GM12878 (cell line): ENCODE data around the gene FMO3.

Experiments
- EP300 ChIP-seq, 2 experiments: fragments of 150-350 bp in 1 of 2; IDR thresholded peaks; 2 replicates each; pipeline ENCODE4 v1.6.1; 2011 to 2012; ENCODE audit warnings: low read depth in 2 of 2, low read length in 2 of 2, borderline replicate concordance in 1 of 2, improper control_type of control experiment in 1 of 2, inconsistent platforms in 1 of 2; ENCODE audit not compliant: control insufficient read depth in 1 of 2
- ETV6 ChIP-seq, 2 experiments: fragments of 450-650 bp in 1 of 2; IDR thresholded peaks in 1 of 2; conservative IDR thresholded peaks in 1 of 2; 2 replicates each; pipeline ENCODE4 v1.6.1; 2014; ENCODE audit warnings: antibody characterized with exemption in 1 of 2, borderline replicate concordance in 1 of 2, low read depth in 1 of 2, mild to moderate bottlenecking in 1 of 2, moderate library complexity in 1 of 2
- EZH2 ChIP-seq: IDR thresholded peaks from 2 replicates; pipeline ENCODE4 v1.6.1; 2012; ENCODE audit warnings: low read depth, mild to moderate bottlenecking, control low read depth, inconsistent platforms, low read length, borderline replicate concordance; ENCODE audit not compliant: control insufficient read depth
- HDAC6 ChIP-seq: fragments of 200-600 bp; sonication (generic); IDR thresholded peaks from one replicate; pipeline ENCODE4 v1.8.0; 2017; ENCODE audit warnings: antibody characterized with exemption; ENCODE audit not compliant: unreplicated experiment
- POLR2A ChIP-seq: IDR thresholded peaks from 2 replicates; pipeline ENCODE4 v1.6.1; 2011; ENCODE audit warnings: low read depth, mild to moderate bottlenecking, low read length
- YBX1 ChIP-seq: fragments of 450-650 bp; IDR thresholded peaks from 2 replicates; pipeline ENCODE4 v1.6.1; 2016; ENCODE audit warnings: antibody characterized with exemption
- ZNF274 ChIP-seq: IDR thresholded peaks from one replicate; pipeline ENCODE4 v1.8.0; 2011; ENCODE audit not compliant: insufficient read length, insufficient read depth
- TF ChIP-seq, protein P1 (sequence below), 3 experiments: IDR thresholded peaks in 2 of 3; conservative IDR thresholded peaks in 1 of 3; 2 replicates each; pipeline ENCODE4 v1.5.1; 2011; ENCODE audit warnings: low read depth in 3 of 3, low read length in 3 of 3, mild to moderate bottlenecking in 3 of 3, control low read depth in 2 of 3, moderate library complexity in 2 of 3, inconsistent platforms in 1 of 3, mixed read lengths in 1 of 3; ENCODE audit not compliant: control insufficient read depth in 2 of 3, insufficient read depth in 1 of 3; ENCODE audit errors: extremely low read depth in 1 of 3
- TF ChIP-seq, protein P2 (sequence below): IDR thresholded peaks from 2 replicates; pipeline ENCODE4 v1.6.1; 2011; ENCODE audit warnings: low read depth, mild to moderate bottlenecking, low read length, moderate library complexity, borderline replicate concordance; ENCODE audit errors: extremely low read depth
- TF ChIP-seq, protein P3 (sequence below): fragments of 450-650 bp; formaldehyde crosslinking; IDR thresholded peaks from 2 replicates; pipeline ENCODE4 v1.4.0; 2022; ENCODE audit warnings: mild to moderate bottlenecking, moderate library complexity

DNA sequence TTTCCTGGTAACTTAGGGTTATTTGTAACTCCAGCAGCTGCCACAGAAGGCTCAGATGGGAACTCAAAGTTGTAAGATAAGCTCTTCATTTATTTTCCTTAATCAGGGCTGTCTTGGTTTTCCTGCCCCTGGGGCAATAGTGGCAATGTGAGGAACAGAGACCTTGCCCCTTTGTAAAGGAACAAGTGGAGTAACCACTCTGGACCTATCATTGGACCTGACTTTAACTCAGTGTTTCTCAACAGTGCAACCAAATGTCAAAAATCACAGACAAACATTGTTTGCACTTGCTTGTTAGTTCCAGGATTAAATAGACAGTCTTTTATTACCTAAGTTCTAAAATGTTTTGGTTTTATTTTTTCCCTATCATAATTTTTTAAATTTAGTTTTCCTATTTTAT is 2.8 kb upstream of the FMO3 start:
- TF ChIP-seq, protein P1, sequence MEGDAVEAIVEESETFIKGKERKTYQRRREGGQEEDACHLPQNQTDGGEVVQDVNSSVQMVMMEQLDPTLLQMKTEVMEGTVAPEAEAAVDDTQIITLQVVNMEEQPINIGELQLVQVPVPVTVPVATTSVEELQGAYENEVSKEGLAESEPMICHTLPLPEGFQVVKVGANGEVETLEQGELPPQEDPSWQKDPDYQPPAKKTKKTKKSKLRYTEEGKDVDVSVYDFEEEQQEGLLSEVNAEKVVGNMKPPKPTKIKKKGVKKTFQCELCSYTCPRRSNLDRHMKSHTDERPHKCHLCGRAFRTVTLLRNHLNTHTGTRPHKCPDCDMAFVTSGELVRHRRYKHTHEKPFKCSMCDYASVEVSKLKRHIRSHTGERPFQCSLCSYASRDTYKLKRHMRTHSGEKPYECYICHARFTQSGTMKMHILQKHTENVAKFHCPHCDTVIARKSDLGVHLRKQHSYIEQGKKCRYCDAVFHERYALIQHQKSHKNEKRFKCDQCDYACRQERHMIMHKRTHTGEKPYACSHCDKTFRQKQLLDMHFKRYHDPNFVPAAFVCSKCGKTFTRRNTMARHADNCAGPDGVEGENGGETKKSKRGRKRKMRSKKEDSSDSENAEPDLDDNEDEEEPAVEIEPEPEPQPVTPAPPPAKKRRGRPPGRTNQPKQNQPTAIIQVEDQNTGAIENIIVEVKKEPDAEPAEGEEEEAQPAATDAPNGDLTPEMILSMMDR (IDR thresholded peaks at IDR 0.05 in 2 of 3, conservative IDR thresholded peaks at IDR 0.05 in 1 of 3; ENCODE audit: control insufficient read depth in 2 of 3, extremely low read depth in 1 of 3, insufficient read depth in 1 of 3, low read depth in 3 of 3, low read length in 3 of 3), result no peak
- no peak for TF ChIP-seq ETV6 (conservative IDR thresholded peaks at IDR 0.05 in 1 of 2, IDR thresholded peaks at IDR 0.05 in 1 of 2; ENCODE audit: borderline replicate concordance in 1 of 2, low read depth in 1 of 2)
- no peak for TF ChIP-seq EP300 (IDR thresholded peaks at IDR 0.05; ENCODE audit: borderline replicate concordance in 1 of 2, control insufficient read depth in 1 of 2, low read depth in 2 of 2, low read length in 2 of 2)
- no peak for TF ChIP-seq POLR2A
- TF ChIP-seq ZNF274, result no peak
- TF ChIP-seq, protein P2, sequence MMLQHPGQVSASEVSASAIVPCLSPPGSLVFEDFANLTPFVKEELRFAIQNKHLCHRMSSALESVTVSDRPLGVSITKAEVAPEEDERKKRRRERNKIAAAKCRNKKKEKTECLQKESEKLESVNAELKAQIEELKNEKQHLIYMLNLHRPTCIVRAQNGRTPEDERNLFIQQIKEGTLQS, result no peak
- no peak for TF ChIP-seq EZH2
- TF ChIP-seq YBX1, result no peak
- TF ChIP-seq, protein P3, sequence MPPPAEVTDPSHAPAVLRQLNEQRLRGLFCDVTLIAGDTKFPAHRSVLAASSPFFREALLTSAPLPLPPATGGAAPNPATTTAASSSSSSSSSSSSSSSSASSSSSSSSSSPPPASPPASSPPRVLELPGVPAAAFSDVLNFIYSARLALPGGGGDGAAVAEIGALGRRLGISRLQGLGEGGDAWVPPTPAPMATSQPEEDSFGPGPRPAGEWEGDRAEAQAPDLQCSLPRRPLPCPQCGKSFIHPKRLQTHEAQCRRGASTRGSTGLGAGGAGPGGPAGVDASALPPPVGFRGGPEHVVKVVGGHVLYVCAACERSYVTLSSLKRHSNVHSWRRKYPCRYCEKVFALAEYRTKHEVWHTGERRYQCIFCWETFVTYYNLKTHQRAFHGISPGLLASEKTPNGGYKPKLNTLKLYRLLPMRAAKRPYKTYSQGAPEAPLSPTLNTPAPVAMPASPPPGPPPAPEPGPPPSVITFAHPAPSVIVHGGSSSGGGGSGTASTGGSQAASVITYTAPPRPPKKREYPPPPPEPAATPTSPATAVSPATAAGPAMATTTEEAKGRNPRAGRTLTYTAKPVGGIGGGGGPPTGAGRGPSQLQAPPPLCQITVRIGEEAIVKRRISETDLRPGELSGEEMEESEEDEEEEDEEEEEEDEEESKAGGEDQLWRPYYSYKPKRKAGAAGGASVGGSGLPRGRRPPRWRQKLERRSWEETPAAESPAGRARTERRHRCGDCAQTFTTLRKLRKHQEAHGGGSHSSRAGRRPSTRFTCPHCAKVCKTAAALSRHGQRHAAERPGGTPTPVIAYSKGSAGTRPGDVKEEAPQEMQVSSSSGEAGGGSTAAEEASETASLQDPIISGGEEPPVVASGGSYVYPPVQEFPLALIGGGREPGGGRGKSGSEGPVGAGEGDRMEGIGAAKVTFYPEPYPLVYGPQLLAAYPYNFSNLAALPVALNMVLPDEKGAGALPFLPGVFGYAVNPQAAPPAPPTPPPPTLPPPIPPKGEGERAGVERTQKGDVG (CRISPR knock-in tag), result no peak
- TF ChIP-seq HDAC6, result no peak
